AG09319 (cell line): Measurements from ENCODE around the gene SGO2.

Experiments used
- DNase-seq: peaks from one replicate; pipeline ENCODE4 v3.0.0-alpha.2; 2010; ENCODE audit warnings: low read depth; ENCODE audit errors: extremely low read depth
- CTCF ChIP-seq: IDR thresholded peaks from 2 replicates; pipeline ENCODE4 v1.5.1; 2011; ENCODE audit warnings: low read depth, mild to moderate bottlenecking, inconsistent platforms, low read length, moderate library complexity

The SGO2 gene

GRCh38 chr2:200585730-200586643 lies 60.0 kb downstream of the SGO2 start, which contains the start of gene AOX1:
Gene AOX1, plus strand, starts transcription at chr2:200586014. Its CDS starts 95 bp downstream, at chr2:200586109.
- no peak for DNase-seq
- peak; percentile 20 for TF ChIP-seq CTCF

GRCh38 chr2:200586644-200586975 lies 60.6 kb downstream of the SGO2 start:
- no peak for DNase-seq
- no peak for TF ChIP-seq CTCF

- TF ChIP-seq CTCF = no peak
- DNase-seq = no peak
These were observed 61.1 kb downstream of the SGO2 start for GRCh38 chr2:200587007-200587616.

GRCh38 chr2:200588076-200588678 lies 62.2 kb downstream of the SGO2 start:
- no peak for DNase-seq
- no peak for TF ChIP-seq CTCF

GRCh38 chr2:200590090-200590489 lies 64.1 kb downstream of the SGO2 start:
- no peak for DNase-seq
- TF ChIP-seq CTCF = no peak

GRCh38 chr2:200591308-200591707 lies 65.3 kb downstream of the SGO2 start:
- no peak for TF ChIP-seq CTCF
- no peak for DNase-seq
